ENCODE data around the gene LRCH3.

LRCH3 gene

DNA sequence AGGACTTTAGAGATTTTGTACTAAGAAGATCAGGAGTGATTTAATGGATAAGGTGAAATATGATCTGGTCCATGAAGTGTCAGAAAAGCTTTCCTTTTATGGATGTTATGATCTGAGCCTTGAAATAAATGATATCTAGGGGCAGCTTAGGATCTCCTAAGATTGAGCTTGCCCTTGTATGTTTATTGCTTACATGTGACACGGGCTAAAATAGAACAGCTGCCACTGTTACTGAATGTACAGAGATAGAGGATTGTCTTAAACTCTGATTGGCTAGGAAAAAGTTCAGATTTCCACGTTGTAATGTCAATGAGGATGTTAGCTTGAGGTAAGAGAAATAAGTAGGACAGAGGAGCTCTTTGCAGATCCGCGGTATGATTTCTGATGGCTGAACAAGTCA is 32.5 kb upstream of the LRCH3 start:
- no peak for DNase-seq (ENCODE audit: low spot score)
- TF ChIP-seq, protein P1, sequence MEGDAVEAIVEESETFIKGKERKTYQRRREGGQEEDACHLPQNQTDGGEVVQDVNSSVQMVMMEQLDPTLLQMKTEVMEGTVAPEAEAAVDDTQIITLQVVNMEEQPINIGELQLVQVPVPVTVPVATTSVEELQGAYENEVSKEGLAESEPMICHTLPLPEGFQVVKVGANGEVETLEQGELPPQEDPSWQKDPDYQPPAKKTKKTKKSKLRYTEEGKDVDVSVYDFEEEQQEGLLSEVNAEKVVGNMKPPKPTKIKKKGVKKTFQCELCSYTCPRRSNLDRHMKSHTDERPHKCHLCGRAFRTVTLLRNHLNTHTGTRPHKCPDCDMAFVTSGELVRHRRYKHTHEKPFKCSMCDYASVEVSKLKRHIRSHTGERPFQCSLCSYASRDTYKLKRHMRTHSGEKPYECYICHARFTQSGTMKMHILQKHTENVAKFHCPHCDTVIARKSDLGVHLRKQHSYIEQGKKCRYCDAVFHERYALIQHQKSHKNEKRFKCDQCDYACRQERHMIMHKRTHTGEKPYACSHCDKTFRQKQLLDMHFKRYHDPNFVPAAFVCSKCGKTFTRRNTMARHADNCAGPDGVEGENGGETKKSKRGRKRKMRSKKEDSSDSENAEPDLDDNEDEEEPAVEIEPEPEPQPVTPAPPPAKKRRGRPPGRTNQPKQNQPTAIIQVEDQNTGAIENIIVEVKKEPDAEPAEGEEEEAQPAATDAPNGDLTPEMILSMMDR (IDR thresholded peaks at IDR 0.05) = no peak
- Histone ChIP-seq H3K27ac (no peak overlapping the region), H3K4me3 (no peak overlapping the region)

DNA sequence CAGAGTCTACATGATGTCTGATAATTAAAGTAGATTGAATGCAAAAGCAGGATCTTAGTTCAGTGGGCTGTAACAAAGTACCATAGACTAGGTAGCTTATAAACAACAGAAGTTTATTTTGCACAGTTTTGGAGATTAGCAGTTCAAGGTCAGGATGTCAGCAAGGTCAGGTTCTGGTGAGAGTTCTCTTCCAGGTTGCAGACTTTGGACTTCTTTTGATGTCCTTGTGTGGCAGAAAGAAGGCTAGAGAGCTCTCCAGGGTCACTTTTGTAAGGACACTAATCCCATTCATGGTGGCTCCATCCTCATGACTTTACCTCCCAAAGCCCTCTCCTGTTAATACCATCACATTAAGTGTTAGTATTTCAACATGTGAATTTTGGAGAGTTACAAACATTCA is 29.3 kb upstream of the LRCH3 start:
- Histone ChIP-seq H3K4me3 (no peak overlapping the region), H3K27ac (no peak overlapping the region)
- TF ChIP-seq, protein P1 (IDR thresholded peaks at IDR 0.05) = no peak
- DNase-seq (ENCODE audit: low spot score) = no peak

GRCh38 chr3:197775317-197775716 is 15.7 kb upstream of the LRCH3 start:
- TF ChIP-seq, protein P1 (IDR thresholded peaks at IDR 0.05) = no peak
- DNase-seq (ENCODE audit: low spot score) = no peak
- Histone ChIP-seq H3K4me3 (no peak overlapping the region), H3K27ac (no peak overlapping the region)

DNA sequence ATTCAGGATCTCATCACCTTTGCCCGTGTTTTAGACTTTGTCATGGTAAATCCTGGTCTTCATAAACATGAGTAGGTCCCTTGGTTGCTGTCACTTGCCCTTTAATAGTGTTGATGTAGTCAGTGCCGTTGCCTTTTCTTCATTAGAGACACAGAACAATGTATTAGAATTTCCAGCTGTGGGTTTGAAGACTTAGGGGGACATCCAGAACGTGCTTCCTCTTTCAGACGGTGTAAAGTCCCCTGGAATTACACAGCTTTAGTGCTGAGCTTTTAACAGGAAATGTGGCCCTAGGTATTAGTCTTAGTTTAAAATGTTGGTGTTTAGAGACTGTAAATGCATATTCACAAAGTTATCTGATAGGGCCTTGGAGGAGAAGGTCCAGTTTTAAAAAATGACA is 8.8 kb upstream of the LRCH3 start:
- no peak overlapping the region for H3K4me3 ChIP-seq
- no peak overlapping the region for H3K27ac ChIP-seq
- TF ChIP-seq, protein P1 (IDR thresholded peaks at IDR 0.05) = no peak
- no peak for DNase-seq (ENCODE audit: low spot score)

- Histone ChIP-seq H3K4me3 (no peak overlapping the region), H3K27ac (no peak overlapping the region)
- DNase-seq (ENCODE audit: low spot score) = no peak
- TF ChIP-seq, protein P1 (IDR thresholded peaks at IDR 0.05) = no peak
Measured at GRCh38 chr3:197784019-197784585, 7.0 kb upstream of the LRCH3 start.

DNA sequence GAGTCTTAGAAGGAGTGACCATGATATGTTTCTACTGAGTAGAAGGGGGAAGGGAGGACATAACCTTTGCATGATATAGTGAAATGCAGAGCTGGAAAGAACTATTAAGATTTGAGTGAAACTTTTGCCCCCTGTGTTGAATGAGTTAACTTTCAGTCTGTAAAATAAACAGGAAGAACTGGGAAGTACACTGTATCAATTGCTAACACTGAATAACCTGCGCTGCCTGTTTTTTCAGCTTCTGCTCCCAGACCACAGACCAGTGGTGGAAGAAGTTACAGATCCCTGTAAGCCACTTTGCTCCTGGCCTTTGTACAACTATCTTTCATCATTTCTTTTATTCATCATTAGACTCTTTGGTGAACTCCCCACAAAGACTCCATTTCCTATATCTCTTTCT is 3.6 kb upstream of the LRCH3 start:
- no peak overlapping the region for H3K4me3 ChIP-seq
- TF ChIP-seq, protein P1 (IDR thresholded peaks at IDR 0.05) = no peak
- no peak overlapping the region for H3K27ac ChIP-seq
- no peak for DNase-seq (ENCODE audit: low spot score)

GRCh38 chr3:197789309-197789708 is 1.7 kb upstream of the LRCH3 start:
- DNase-seq (ENCODE audit: low spot score) = no peak
- TF ChIP-seq, protein P1 (IDR thresholded peaks at IDR 0.05) = no peak
- Histone ChIP-seq H3K4me3 (no peak overlapping the region), H3K27ac (no peak overlapping the region)
